GM18907 (cell line): ENCODE results near the gene MTREX.
"Not testable (repeated sequence)": the region's sequence is repeated elsewhere in the genome, so short reads cannot be mapped to it uniquely, and the experiment has no call there.

Source experiments
- ATAC-seq: cut with Tn5 transposase; IDR thresholded peaks from one replicate; pipeline ENCODE4 v1.9.1; 2021; ENCODE audit warnings: mild to moderate bottlenecking, moderate library complexity; ENCODE audit not compliant: unreplicated experiment

MTREX gene

GRCh38 chr5:55307383-55308253, at the start of gene MTREX, which contains the start of gene DHX29:
Gene MTREX, plus strand, starts transcription at chr5:55307989. Its CDS starts 25 bp downstream, at chr5:55308014.
Gene DHX29, minus strand, starts transcription at chr5:55307694. Its CDS starts 121 bp downstream, at chr5:55307573.
- peak; percentile 94 for ATAC-seq

- no peak for ATAC-seq
Measured at GRCh38 chr5:55258339-55258738, 49.5 kb upstream of the MTREX start.

GRCh38 chr5:55276771-55277170, 31.0 kb upstream of the MTREX start:
- no peak for ATAC-seq

GRCh38 chr5:55278778-55279177, 29.0 kb upstream of the MTREX start:
- no peak for ATAC-seq

GRCh38 chr5:55286411-55286933, 21.3 kb upstream of the MTREX start:
- no peak for ATAC-seq

GRCh38 chr5:55289808-55290207, 18.0 kb upstream of the MTREX start:
- no peak for ATAC-seq

- no peak for ATAC-seq
Measured at GRCh38 chr5:55290991-55291390, 16.8 kb upstream of the MTREX start.

GRCh38 chr5:55294935-55295334, 12.9 kb upstream of the MTREX start:
- ATAC-seq, result no peak

- no peak for ATAC-seq
Measured at GRCh38 chr5:55300890-55301289, 6.9 kb upstream of the MTREX start.

- ATAC-seq, result no peak
Measured at GRCh38 chr5:55303238-55303690, 4.5 kb upstream of the MTREX start.

- ATAC-seq, result no peak
Measured at GRCh38 chr5:55304584-55304983, 3.2 kb upstream of the MTREX start.

GRCh38 chr5:55305345-55305744, 2.4 kb upstream of the MTREX start:
- ATAC-seq, result no peak

- ATAC-seq, result peak; percentile 9
Measured at GRCh38 chr5:55306641-55307382, 977 bp upstream of the MTREX start.

GRCh38 chr5:55308254-55308836, 556 bp downstream of the MTREX start:
- ATAC-seq, result peak; percentile 10

GRCh38 chr5:55313870-55314617, 6.3 kb downstream of the MTREX start:
- no peak for ATAC-seq

- ATAC-seq, result no peak
Measured at GRCh38 chr5:55316289-55316688, 8.5 kb downstream of the MTREX start.

- no peak for ATAC-seq
Measured at GRCh38 chr5:55316837-55317236, 9.0 kb downstream of the MTREX start.

GRCh38 chr5:55318237-55318636, 10.4 kb downstream of the MTREX start:
- ATAC-seq, result not testable (repeated sequence)

GRCh38 chr5:55319491-55319890, 11.7 kb downstream of the MTREX start:
- no peak for ATAC-seq

GRCh38 chr5:55320571-55320970, 12.8 kb downstream of the MTREX start:
- no peak for ATAC-seq
